HG03469 (cell line): ENCODE data around the gene MTSS2.
"Not testable (repeated sequence)": the region's sequence is repeated elsewhere in the genome, so short reads cannot be mapped to it uniquely, and the experiment has no call there.

Source experiments
- ATAC-seq: cut with Tn5 transposase; IDR thresholded peaks from one replicate; pipeline ENCODE4 v1.9.1; 2021; ENCODE audit warnings: mild to moderate bottlenecking, moderate library complexity, moderate number of reproducible peaks; ENCODE audit not compliant: unreplicated experiment

Gene MTSS2

DNA sequence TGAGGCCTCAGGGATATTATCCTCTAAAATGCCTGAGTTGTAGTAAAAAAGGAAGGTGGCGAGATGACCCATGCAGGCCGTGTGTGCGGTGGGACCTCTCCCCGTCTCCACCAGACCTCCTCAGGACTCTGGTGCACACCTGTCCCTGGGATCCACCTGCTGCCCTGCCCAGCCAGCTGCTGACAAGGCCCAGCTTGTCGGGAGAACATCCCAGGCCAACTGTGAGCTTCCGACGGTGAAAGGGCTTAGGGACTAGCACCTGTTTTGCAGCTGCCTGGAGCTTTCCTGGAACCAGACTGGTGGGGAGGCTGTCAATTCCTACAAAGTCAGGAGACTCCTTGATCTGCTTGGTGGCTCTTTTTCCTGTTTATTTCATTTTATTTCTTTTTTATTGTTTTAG is 27.9 kb downstream of the MTSS2 start:
- no peak for ATAC-seq

DNA sequence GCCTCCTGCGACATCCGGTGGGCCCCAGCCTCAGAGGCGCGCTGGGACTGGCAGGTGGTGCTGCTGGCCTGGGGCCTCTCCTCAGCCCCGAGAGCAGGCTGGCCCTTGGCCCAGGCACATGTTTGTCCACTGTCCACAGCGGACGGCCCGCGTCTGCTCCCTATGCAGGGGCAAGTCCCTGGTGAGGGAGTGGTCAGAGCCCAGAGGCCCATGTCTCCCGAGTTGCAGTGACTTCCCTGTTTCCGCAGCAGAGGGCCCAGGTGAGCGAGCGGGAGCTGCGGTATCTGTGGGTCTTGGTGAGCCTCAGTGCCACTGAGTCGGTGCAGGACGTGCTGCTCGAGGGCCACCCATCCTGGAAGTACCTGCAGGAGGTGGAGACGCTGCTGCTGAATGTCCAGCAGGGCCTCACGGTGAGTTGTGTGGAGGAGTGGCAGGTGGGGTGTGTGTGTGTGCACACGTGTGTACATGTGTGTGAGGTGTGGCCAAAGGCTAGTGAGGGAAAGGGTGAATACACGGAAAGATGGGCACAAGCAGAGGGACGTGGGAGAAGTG is 29.1 kb downstream of the MTSS2 start:
- ATAC-seq, result no peak

DNA sequence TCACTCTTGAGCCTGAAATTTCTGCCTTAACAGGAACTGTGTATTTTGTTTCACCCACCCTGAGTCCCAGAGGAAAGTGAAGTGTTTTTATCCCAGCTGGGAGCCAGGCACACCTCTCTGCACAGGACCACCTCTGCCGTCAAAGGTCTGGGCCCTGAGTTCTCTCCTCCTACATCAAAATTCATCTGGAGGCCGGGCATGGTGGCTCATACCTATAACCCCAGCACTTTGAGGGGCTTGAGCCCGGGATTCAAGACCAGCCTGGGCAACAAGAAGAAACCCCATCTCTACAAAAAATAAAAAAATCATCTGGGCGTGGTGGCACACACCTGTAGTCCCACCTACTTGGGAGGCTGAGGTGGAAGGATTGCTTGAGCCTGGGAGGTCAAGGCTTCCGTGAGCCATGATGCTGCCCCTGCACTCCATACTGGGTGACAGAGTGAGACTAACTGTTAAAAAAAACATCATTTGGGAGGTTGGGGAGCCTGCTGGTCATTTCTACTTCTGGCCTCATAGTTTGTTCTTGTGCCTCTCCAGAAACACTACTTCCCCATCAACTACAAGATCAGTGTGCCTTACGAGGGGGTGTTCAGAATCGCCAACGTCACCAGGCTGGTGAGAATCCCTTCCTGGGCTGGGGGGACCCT is 29.7 kb downstream of the MTSS2 start:
- ATAC-seq, result no peak

DNA sequence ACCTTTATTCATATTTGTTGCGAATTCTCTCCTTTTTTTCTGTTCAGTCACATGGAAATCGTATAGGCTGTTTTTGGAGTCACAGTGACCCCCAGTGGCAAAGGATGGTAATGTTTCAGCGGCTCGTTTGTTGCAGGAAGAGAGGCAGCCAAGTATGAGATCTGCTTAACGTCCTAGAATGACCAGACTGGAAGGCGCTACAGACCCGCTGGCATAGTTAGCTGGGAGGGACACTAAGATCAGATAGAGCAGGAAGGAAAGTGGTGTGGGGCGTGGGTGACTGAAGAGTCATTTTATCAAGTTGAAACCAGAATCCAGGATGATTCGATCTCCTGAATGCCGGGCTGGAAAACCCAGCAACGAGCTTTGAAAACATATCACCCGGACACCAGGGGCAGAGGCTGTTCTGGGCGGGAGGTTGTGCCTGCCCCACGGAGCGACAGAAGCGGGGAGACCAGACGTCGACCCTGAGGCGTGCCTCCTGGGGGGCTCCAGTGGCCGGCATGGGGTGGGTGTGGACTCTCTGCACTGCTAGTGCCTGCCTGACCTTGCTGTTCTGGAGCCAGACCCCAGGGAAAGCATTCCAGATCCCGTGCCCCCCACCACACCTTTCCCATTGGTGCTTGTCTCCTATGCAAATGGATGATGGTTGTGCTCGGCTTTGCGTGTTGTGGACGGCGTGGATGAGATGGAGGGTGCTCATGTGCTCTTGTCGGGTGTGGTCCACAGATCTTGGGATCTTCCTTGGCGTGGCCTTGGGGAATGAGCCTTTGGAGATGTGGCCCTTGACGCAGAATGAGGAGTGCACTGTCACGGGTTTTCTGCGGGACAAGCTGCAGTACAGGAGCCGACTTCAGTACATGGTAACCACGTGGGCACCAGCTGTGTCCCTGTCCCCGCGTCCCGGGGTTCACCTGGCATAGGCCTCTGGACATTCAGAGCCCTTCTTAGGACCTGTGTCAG is 31.8 kb downstream of the MTSS2 start:
- no peak for ATAC-seq

DNA sequence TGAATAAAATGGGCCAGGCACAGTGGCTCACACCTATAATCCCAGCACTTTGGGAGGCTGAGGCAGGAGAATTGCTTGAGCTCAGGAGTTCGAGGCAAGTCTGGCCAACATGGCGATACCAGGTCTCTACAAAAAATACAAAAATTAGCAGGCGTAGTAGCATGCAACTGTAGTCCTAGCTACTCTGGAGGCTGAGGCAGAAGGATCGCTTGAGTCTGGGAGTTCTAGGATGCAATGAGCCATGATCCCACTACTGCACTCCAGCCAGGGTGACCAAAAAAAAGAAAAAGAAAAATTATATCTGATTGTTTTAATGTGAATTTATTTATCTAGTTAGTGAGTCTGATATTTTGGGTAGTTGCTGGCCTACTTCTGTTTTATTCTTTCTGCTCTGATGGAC is 32.4 kb downstream of the MTSS2 start:
- no peak for ATAC-seq

DNA sequence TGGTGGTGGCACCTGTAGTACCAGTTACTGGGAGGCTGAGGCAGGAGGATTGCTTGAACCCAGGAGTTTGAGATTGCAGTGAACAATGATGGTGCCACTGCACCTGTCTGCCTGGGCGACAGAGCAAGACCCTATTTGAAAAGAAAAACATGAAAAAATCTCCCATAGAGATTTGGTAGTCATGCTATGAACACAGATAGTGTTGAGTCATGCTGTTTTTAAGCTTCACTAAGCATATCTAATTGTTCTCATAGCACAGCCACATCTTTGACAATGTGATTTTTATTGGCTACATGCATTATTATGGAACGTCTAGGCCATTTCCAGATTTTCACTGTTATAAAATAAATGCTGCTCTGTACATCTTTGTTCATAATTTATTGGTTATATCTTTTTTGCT is 33.5 kb downstream of the MTSS2 start:
- no peak for ATAC-seq

DNA sequence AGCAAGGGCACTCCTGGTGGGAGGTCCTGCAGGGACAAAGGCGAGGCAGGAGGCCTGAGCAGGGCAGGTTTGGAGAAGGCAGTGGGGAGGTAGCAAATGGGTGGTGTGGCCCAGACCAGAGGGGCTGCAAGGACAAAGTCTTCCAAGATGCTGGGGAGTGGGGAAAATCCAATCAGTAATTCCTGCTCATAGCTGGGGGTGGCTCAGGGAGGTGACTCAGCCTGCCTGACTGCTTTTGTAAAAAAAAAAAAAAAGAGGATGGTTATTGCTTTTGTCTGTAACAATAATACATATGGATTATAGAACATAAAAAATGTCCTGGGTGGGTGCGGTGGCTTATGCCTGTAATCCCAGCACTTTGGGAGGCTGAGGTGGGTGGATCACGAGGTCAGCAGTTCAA is 34.3 kb downstream of the MTSS2 start:
- ATAC-seq, result no peak

DNA sequence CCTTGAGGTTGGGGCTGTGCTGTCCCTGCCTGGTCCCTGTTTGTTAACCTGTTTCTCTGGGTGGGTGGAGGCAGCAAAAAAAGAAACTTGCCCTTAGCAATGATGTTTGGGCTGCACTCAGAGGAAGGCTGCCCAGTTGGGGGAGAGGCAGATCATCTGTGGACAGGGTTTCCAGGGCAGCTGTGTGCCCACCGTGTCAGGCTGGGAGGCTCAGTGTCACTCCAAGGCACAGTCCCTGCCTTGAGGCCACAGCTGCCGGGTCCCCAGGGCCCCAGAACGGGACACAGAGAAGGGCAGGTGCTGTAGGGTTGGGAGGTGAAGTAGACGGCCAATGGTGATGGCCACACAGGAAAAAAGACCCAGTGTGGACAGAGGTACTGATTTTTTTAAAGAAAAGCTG is 35.6 kb downstream of the MTSS2 start:
- no peak for ATAC-seq

DNA sequence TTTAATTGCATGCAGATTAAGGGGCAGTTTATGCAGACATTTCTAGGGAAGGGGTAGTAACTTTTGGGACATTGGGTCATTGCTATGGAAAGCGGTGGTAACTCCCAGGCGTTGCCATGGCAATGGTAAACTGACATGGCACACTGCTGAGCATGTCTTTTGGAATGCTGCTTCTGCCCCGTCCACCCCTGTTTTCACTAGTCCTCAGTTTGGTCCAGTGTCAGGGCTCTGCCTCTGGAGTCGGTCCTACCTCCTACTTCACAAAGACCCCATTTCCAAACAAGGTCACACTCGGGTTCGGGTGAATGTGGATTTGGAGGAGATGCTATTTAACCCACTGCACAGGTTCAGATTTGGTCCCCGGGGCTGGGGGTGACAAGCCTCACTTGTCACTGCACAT is 36.6 kb downstream of the MTSS2 start:
- no peak for ATAC-seq

DNA sequence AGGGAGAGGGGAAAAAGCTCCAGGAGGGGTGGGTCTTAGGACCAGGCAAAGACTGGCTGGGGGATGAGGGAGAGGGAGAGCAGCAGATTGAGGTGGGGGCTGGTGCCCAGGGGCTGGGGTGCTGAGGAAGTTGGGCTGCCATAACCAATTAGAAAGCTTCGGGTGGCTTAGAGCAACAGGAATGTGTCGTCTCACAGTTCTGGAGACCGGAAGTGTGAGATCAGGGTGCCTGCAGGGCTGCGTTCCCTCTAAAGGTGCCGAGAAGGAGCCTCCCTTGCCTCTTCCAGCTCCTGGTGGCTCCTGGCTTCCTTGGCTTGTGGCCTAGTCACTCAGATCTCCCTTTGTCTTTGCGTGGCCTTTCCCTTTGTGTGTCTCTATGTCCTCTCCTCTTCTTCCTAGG is 37.2 kb downstream of the MTSS2 start:
- no peak for ATAC-seq

DNA sequence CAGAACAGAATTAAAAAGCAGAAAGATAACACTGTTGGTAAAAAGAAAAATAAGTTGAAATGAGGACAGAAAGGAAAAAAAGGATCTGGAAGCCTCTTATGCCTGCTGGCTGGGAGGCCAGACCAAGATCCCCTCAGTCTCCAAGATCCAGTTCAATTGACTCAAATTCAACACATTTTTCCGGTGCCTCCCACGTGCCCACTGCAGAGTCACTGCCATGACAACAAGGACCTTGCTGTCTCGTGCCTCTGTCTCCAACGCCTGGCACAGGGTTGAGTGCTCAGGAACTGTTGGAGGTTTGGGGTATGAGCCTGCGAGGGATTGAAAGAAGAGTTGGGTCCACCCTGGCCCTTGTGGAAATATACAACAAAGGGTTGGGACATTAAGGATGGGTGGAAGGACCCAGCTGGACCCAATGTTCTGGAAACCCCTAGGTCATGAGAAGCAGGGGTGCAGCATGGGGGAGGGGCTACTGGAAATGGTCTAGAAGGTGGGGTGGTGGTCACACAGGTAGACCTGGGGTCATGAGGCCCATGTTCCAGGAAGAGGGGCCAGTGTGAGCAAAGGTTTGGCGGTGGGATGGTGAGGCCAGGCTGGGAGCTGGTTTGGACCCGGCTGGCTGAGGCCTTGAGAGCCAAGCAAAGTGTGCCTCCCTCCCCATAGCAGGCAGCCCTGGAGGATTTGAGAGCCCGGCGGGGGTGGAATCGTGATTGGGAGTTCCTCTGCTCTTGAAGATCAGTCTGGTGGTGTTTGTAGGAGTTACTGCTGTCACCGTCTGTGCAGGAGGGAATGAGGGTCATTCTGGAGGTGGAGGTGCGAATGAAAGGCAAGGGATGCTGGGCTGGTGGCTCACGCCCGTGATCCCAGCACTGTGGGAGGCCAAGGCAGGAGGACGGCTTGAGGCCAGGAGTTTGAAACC is 38.2 kb downstream of the MTSS2 start:
- no peak for ATAC-seq

DNA sequence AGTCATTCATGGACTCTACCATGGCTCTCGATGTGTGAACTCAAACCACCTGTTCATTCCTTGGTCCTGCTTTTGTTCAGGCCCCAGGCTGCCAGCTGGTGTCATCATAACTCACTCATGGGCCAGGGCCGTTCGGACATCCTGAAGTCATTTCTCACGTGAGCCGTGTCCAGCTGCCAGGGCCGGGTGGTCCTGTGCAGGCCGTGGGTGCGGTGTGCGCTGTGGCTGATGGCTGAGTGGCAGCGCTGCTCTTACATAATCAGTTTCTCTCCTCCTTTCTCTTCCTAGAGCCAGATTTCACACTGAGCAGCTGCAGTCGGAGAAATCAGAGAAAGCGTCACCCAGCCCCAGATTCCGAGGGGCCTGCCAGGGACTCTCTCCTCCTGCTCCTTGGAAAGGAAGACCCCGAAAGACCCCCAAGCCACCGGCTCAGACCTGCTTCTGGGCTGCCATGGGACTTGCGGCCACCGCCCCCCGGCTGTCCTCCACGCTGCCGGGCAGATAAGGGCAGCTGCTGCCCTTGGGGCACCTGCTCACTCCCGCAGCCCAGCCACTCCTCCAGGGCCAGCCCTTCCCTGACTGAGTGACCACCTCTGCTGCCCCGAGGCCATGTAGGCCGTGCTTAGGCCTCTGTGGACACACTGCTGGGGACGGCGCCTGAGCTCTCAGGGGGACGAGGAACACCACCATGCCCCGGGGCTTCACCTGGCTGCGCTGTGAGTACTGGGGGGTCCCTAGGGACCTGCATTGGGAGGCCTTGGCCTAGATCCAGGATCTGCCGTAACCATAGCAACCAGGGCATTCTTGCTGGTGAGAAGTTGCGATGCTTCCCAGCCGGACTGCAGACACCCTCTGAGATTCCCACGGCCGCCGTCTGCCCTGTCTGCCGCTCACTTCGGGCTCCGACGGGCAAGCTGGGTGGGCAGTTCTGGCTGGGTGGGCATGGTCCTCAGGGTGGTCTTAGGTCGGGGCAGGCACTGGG is 39.3 kb downstream of the MTSS2 start, which contains the start of gene IL34:
Gene IL34, plus strand, starts transcription at position 300 of the 982 bp plus-strand sequence. Its CDS starts 389 bp downstream, at position 689.
- no peak for ATAC-seq

DNA sequence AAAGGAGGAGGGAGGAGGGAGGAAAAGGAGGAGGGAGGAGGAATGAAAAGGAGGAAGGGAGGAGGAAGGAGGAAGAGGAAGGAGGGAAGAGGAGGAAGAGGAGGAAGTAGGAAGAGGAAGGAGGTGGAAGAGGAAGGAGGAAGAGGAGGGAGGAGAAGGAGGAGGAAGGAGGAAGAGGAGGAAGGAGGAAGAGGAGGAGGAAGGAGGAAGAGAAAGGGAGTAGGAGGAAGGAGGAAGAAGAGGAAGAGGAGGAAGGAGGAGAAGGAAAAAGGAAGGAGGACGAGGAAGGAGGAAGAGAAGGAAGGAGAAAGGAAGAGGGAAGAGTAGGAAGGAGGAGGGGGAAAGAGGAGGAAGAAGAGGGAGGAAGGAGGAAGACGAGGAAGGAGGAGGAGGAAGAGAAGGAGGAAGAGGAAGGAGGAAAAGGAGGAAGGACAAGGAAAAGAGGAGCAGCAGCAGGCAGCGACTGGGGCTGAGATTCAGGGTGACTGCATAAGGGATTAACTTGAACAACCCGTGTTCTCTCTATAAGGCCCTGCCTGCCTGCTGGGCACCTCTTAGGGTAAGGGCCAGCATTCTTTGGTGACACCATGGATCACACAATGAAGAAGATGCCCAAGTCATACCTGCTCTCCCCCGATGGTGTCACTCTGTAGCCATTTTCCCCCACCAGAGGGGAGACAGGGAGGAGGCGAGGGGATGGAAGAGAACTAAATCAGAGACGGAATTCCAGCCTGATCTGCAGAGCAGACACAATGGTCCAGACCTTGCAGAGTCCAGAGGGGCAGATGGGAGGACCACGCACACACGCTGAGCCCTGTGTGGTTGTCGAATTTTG is 40.9 kb downstream of the MTSS2 start:
- ATAC-seq, result no peak

DNA sequence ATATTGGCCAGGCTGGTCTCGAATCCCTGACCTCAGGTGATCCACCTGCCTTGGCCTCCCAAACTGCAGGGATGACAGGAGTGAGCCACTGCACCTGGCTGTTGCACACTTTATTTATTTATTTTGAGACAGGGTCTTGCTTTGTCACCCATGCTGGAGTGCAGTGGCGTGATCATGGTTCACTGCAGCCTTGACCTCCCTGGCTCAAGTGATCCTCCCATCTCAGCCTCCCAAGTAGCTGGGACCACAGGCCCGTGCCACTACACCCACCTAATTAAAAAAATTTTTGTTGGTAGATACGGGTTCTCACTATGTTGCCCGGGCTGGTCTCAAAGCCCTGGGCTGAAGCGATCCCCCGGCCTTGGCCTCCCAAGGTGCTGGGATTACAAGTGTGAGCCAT is 42.6 kb downstream of the MTSS2 start:
- not testable (repeated sequence) for ATAC-seq

DNA sequence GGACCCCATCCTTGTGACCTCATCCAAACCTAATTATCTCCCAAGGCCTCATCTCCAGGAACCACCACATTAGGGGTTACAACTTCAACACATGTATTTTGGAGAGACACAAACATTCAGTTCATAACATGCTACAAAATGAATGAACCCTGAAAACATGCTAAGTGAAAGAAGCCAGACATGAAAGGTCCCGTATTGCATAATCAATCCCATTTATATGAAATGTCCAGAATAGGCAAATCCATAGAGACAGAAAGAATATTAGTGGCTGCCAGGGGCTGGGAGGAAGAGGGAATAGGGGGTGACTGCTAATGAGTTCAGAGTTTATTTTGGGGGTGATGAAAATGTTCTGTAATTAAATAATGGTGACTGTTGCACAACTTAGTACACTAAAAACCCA is 43.2 kb downstream of the MTSS2 start:
- ATAC-seq, result no peak

DNA sequence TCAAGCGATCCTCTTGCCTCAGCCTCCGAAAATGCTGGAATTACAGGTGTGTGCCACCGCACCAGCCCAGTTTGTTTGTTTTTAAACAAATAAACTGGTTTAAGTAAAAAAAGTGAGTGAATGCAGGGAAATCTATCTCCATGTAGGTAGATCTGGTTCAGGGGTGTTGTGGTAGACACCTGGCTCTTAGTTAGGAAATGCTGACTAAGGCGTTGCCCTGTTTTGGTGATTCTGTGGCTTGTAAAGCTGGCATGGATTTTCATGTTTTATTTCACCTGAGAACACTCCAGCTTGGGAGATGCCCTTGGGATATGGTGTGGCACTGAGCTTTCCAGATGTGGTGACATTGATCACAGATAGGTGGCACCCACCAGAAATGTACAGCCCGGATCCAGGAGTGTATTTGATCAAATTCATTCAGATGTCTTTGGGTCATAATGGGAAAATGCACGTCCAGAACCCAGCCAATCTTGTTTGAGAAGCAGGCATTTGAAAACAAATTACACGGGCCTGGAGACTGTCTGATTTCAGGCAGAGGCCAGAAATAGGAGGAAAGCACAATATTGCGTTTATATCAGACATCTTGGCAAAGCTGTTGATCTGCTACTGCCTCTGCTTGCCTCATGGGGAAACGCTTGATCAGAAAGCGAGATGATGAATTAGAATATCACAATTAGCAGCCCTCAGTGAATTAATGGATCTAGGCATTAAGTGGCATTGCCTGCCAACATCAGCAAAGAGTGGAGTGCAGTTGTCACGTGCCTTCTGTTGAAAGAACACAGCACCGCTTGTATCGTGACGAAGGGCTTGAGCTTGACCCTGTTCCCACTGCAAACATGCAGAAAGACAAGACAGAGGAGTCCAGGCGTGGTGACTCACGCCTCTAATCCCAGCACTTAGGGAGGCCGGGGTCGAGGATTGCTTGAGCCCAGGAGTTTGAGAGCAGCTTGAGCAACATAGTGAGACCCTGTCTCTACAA is 46.8 kb downstream of the MTSS2 start:
- no peak for ATAC-seq
